WTC11 (cell line): Measurements from ENCODE around the gene ACOD1.
"Not testable (repeated sequence)": the region's sequence is repeated elsewhere in the genome, so short reads cannot be mapped to it uniquely, and the experiment has no call there.

Experiments
- ATF2 ChIP-seq: sonication (generic); formaldehyde crosslinking; IDR thresholded peaks from 2 replicates; pipeline ENCODE4 v1.8.1; 2022; ENCODE audit warnings: low read depth, missing genetic modification reagents, borderline replicate concordance
- ELF4 ChIP-seq: sonication (generic); formaldehyde crosslinking; IDR thresholded peaks from 2 replicates; pipeline ENCODE4 v1.8.1; 2022; ENCODE audit warnings: low read depth, mild to moderate bottlenecking, moderate library complexity, missing genetic modification reagents
- EMX1 ChIP-seq: fragments of 250-450 bp; sonication (Bioruptor Pico); IDR thresholded peaks from 2 replicates; pipeline ENCODE4 v1.8.0; 2021; ENCODE audit warnings: mild to moderate bottlenecking
- FOXK1 ChIP-seq: sonication (generic); formaldehyde crosslinking; IDR thresholded peaks from 2 replicates; pipeline ENCODE4 v1.8.0; 2022; ENCODE audit warnings: mild to moderate bottlenecking, moderate library complexity, missing genetic modification reagents
- FOXP1 ChIP-seq: sonication (generic); formaldehyde crosslinking; IDR thresholded peaks from 2 replicates; pipeline ENCODE4 v1.8.0; 2022; ENCODE audit warnings: missing genetic modification reagents, mild to moderate bottlenecking, moderate library complexity, borderline replicate concordance
- JUN ChIP-seq: sonication (generic); formaldehyde crosslinking; IDR thresholded peaks from 2 replicates; pipeline ENCODE4 v1.8.0; 2023; ENCODE audit warnings: mild to moderate bottlenecking, missing genetic modification reagents
- NFE2L1 ChIP-seq: sonication (generic); formaldehyde crosslinking; IDR thresholded peaks from 2 replicates; pipeline ENCODE4 v1.8.1; 2023; ENCODE audit warnings: missing genetic modification reagents
- NFYB ChIP-seq: sonication (generic); formaldehyde crosslinking; conservative IDR thresholded peaks from 2 replicates; pipeline ENCODE4 v1.8.0; 2022; ENCODE audit warnings: low read depth, missing genetic modification reagents
- SP1 ChIP-seq: sonication (generic); formaldehyde crosslinking; conservative IDR thresholded peaks from 2 replicates; pipeline ENCODE4 v1.8.1; 2022; ENCODE audit warnings: missing genetic modification reagents
- TEAD1 ChIP-seq: sonication (generic); formaldehyde crosslinking; IDR thresholded peaks from 2 replicates; pipeline ENCODE4 v1.8.0; 2022; ENCODE audit warnings: mild to moderate bottlenecking, missing genetic modification reagents
- TF ChIP-seq, protein P1 (sequence below): fragments of 200-600 bp; IDR thresholded peaks from 2 replicates; pipeline ENCODE4 v1.8.0; 2022; ENCODE audit warnings: antibody characterized with exemption
- TF ChIP-seq, protein P2 (sequence below): sonication (generic); formaldehyde crosslinking; IDR thresholded peaks from 2 replicates; pipeline ENCODE4 v1.8.0; 2022; ENCODE audit warnings: mild to moderate bottlenecking, missing genetic modification reagents
- TF ChIP-seq, protein P3 (sequence below): sonication (generic); formaldehyde crosslinking; IDR thresholded peaks from 2 replicates; pipeline ENCODE4 v1.8.1; 2023; ENCODE audit warnings: mild to moderate bottlenecking, missing genetic modification reagents, borderline replicate concordance
- TF ChIP-seq, protein P4 (sequence below): sonication (generic); formaldehyde crosslinking; conservative IDR thresholded peaks from 2 replicates; pipeline ENCODE4 v1.8.1; 2022; ENCODE audit warnings: mild to moderate bottlenecking, missing genetic modification reagents

GRCh38 chr13:76959734-76960133 is 11.4 kb downstream of the ACOD1 start:
- TF ChIP-seq, protein P1, sequence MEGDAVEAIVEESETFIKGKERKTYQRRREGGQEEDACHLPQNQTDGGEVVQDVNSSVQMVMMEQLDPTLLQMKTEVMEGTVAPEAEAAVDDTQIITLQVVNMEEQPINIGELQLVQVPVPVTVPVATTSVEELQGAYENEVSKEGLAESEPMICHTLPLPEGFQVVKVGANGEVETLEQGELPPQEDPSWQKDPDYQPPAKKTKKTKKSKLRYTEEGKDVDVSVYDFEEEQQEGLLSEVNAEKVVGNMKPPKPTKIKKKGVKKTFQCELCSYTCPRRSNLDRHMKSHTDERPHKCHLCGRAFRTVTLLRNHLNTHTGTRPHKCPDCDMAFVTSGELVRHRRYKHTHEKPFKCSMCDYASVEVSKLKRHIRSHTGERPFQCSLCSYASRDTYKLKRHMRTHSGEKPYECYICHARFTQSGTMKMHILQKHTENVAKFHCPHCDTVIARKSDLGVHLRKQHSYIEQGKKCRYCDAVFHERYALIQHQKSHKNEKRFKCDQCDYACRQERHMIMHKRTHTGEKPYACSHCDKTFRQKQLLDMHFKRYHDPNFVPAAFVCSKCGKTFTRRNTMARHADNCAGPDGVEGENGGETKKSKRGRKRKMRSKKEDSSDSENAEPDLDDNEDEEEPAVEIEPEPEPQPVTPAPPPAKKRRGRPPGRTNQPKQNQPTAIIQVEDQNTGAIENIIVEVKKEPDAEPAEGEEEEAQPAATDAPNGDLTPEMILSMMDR, result not testable (repeated sequence)
- not testable (repeated sequence) for TF ChIP-seq FOXK1 (CRISPR knock-in tag); SP1; ATF2; JUN (CRISPR knock-in tag); NFE2L1; ELF4 (CRISPR knock-in tag); NFYB (CRISPR knock-in tag); FOXP1 (CRISPR knock-in tag); EMX1 (CRISPR knock-in tag); TEAD1 (CRISPR knock-in tag)
- TF ChIP-seq, protein P2, sequence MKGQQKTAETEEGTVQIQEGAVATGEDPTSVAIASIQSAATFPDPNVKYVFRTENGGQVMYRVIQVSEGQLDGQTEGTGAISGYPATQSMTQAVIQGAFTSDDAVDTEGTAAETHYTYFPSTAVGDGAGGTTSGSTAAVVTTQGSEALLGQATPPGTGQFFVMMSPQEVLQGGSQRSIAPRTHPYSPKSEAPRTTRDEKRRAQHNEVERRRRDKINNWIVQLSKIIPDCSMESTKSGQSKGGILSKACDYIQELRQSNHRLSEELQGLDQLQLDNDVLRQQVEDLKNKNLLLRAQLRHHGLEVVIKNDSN (CRISPR knock-in tag), result not testable (repeated sequence)
- TF ChIP-seq, protein P3, sequence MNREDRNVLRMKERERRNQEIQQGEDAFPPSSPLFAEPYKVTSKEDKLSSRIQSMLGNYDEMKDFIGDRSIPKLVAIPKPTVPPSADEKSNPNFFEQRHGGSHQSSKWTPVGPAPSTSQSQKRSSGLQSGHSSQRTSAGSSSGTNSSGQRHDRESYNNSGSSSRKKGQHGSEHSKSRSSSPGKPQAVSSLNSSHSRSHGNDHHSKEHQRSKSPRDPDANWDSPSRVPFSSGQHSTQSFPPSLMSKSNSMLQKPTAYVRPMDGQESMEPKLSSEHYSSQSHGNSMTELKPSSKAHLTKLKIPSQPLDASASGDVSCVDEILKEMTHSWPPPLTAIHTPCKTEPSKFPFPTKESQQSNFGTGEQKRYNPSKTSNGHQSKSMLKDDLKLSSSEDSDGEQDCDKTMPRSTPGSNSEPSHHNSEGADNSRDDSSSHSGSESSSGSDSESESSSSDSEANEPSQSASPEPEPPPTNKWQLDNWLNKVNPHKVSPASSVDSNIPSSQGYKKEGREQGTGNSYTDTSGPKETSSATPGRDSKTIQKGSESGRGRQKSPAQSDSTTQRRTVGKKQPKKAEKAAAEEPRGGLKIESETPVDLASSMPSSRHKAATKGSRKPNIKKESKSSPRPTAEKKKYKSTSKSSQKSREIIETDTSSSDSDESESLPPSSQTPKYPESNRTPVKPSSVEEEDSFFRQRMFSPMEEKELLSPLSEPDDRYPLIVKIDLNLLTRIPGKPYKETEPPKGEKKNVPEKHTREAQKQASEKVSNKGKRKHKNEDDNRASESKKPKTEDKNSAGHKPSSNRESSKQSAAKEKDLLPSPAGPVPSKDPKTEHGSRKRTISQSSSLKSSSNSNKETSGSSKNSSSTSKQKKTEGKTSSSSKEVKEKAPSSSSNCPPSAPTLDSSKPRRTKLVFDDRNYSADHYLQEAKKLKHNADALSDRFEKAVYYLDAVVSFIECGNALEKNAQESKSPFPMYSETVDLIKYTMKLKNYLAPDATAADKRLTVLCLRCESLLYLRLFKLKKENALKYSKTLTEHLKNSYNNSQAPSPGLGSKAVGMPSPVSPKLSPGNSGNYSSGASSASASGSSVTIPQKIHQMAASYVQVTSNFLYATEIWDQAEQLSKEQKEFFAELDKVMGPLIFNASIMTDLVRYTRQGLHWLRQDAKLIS (CRISPR knock-in tag), result not testable (repeated sequence)
- TF ChIP-seq, protein P4, sequence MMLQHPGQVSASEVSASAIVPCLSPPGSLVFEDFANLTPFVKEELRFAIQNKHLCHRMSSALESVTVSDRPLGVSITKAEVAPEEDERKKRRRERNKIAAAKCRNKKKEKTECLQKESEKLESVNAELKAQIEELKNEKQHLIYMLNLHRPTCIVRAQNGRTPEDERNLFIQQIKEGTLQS, result not testable (repeated sequence)
